Upper lobe of left lung (tissue), 6 donors: ENCODE measurements around the gene HMX1. TPM values are rescaled to one million over a fixed set of nuclear protein-coding genes. Genes with fewer than 3 reads are reported as not detected.

ENCODE experiments used
- ATAC-seq, 2 donors: fragments of 200-7000 bp; cut with Tn5 transposase; one replicate each; pipeline ENCODE4 v1.9.1; 2022; ENCODE audit warnings: mild to moderate bottlenecking in 2 of 2, moderate library complexity in 2 of 2; ENCODE audit not compliant: low FRiP score in 2 of 2
- DNase-seq, 2 donors: peaks; one replicate each; pipeline ENCODE4 v3.0.0-alpha.2; 2019 to 2020
- H3K27ac ChIP-seq, 4 donors: fragments of 200-600 bp; sonication (generic); one replicate each; pipeline ENCODE4 v1.5.1; 2016 to 2019
- H3K27me3 ChIP-seq, 4 donors: fragments of 200-600 bp; sonication (generic); one replicate each; pipeline ENCODE4 v1.5.1; 2017 to 2019
- H3K36me3 ChIP-seq, 4 donors: fragments of 200-600 bp; sonication (generic); one replicate each; pipeline ENCODE4 v1.5.1; 2016 to 2019
- H3K4me1 ChIP-seq, 4 donors: fragments of 200-600 bp; sonication (generic); one replicate each; pipeline ENCODE4 v1.5.1; 2018 to 2019
- H3K4me3 ChIP-seq, 4 donors: fragments of 200-600 bp; sonication (generic); one replicate each; pipeline ENCODE4 v1.5.1; 2017 to 2019; ENCODE audit warnings: mild to moderate bottlenecking in 2 of 4, moderate library complexity in 1 of 4
- H3K9me3 ChIP-seq, 4 donors: fragments of 200-600 bp; sonication (generic); one replicate each; pipeline ENCODE4 v1.5.1; 2018 to 2019
- EP300 ChIP-seq, 4 donors: sonication (generic); formaldehyde crosslinking; IDR thresholded peaks; one replicate each; pipeline ENCODE4 v1.5.1; 2017; ENCODE audit warnings: antibody characterized with exemption in 4 of 4, control low read depth in 2 of 4
- POLR2A ChIP-seq, 4 donors: fragments of 450-650 bp; IDR thresholded peaks; one replicate each; pipeline ENCODE4 v1.5.1; 2016 to 2017; ENCODE audit warnings: antibody characterized with exemption in 4 of 4, mild to moderate bottlenecking in 2 of 4
- POLR2AphosphoS5 ChIP-seq, 2 donors: sonication (generic); formaldehyde crosslinking; IDR thresholded peaks; one replicate each; pipeline ENCODE4 v1.5.1; 2017; ENCODE audit warnings: antibody characterized with exemption in 2 of 2
- WGBS, 2 donors: methylation state at CpG; one replicate each; pipeline ENCODE4 v1.1.5; 2017 to 2018; 5-methylcytosine and 5-hydroxymethylcytosine counted together
- total RNA-seq, 6 donors: library from RNA; depleted of rRNA in 4 of 6; stranded (reverse); fragments of >200 nt in 4 of 6; gene quantifications; one replicate each; pipeline versions ENCODE4 v1.1.0 to v1.2.1, GENCODE V29; 2016 to 2021
- TF ChIP-seq, protein P1 (sequence below), 6 experiments: fragments of 450-650 bp in 4 of 6; fragments of 200-600 bp in 2 of 6; sonication (generic) in 2 of 6; IDR thresholded peaks; one replicate each; pipeline ENCODE4 v1.5.1; 2016 to 2019; ENCODE audit warnings: antibody characterized with exemption in 6 of 6
- donor health status: DM: no; HTN: no; CAD: no; lungs with moderate emphysema.
- donor health status: DM: no; HTN: yes; CAD: no; lungs with severe emphysema.

Gene HMX1
- total RNA-seq, 6 donors from 2014 or later: not detected

DNA sequence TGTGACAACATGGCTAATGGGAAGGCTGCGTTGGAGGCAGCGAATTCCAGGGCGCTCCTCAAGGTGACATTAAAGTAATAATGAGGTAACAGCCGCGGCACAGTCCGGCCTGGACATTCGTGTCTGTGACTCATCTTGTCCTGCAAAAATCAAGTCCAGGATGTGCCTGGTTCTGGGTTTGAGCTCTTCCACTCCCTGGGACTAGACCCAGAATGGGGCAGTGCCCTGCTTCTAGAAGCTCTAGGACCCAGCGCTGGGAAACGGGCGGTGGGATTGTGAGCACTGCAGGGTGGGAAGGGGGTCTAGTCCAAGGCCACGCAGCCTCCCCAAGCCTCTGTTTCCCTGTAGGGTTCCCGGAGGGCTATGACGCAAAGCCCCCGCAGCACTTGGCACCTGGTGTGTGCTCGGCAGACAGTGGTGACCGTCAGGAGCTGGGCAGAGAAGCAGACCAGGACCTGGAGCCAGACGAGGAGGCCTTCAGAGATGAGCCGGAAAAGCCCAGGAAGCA, 34.9 kb downstream of the HMX1 start:
- Histone ChIP-seq H3K9me3 (no peaks in the 10 kb centered on the region), H3K4me3 (no peak overlapping the region), H3K4me1 (no peaks in the 10 kb centered on the region), H3K27me3 (no peaks in the 10 kb centered on the region), H3K36me3 (no peaks in the 10 kb centered on the region), H3K27ac (no peak overlapping the region)
- 83 to 87% methylated on average over 17 to 18 of the region's 18 CpGs for WGBS, 2 donors
- ATAC-seq (no peak), DNase-seq (peak; percentile 5 to 38)
- TF ChIP-seq, protein P1, sequence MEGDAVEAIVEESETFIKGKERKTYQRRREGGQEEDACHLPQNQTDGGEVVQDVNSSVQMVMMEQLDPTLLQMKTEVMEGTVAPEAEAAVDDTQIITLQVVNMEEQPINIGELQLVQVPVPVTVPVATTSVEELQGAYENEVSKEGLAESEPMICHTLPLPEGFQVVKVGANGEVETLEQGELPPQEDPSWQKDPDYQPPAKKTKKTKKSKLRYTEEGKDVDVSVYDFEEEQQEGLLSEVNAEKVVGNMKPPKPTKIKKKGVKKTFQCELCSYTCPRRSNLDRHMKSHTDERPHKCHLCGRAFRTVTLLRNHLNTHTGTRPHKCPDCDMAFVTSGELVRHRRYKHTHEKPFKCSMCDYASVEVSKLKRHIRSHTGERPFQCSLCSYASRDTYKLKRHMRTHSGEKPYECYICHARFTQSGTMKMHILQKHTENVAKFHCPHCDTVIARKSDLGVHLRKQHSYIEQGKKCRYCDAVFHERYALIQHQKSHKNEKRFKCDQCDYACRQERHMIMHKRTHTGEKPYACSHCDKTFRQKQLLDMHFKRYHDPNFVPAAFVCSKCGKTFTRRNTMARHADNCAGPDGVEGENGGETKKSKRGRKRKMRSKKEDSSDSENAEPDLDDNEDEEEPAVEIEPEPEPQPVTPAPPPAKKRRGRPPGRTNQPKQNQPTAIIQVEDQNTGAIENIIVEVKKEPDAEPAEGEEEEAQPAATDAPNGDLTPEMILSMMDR (IDR thresholded peaks at IDR 0.05): no peak
- TF ChIP-seq POLR2A (IDR thresholded peaks at IDR 0.05) (no peak), EP300 (IDR thresholded peaks at IDR 0.05) (no peak), POLR2AphosphoS5 (IDR thresholded peaks at IDR 0.05) (no peak)

DNA sequence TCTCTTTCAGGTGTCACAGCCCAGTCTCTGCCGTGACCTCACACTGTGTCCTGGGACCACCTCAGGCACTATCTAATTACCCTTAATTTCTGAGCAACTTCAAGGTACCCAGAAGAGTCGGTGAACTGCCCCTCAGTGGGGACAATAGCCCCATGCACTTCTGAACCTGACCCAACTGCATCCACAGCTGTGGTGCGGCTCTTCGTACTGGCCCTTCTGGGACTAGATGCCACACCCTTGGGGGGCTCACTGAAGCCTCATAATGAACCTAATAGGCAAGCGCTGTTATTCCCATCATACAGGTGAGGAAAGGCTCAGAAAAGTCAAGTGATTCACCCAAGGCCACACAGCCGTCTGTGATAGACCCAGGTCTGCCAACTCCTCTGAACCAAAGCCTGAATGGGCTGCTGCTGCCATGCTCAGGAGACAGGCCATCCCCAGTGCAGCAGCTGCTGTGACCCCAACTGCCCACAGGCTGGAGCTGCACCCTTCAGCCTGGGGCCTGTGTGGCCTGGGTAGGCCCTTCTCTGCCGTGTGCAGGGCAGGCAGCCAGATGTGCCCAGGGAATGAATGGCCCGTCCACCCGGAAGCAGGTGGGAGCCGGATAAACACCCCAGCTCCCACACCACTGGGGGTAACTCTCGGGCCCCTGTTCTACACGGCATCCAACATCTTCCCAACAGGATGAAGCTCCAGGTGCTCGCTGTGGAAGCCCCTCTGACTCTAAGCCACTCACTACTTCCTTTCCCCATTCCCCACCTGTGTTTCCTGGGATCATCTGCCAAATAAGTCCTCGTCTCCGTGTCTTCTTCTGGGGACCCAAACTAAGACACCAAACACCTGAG, 35.9 kb downstream of the HMX1 start:
- WGBS, 2 donors: 84 to 85% methylated on average over 10 to 15 of the region's 15 CpGs
- DNase-seq: peak; percentile 4 to 42

DNA sequence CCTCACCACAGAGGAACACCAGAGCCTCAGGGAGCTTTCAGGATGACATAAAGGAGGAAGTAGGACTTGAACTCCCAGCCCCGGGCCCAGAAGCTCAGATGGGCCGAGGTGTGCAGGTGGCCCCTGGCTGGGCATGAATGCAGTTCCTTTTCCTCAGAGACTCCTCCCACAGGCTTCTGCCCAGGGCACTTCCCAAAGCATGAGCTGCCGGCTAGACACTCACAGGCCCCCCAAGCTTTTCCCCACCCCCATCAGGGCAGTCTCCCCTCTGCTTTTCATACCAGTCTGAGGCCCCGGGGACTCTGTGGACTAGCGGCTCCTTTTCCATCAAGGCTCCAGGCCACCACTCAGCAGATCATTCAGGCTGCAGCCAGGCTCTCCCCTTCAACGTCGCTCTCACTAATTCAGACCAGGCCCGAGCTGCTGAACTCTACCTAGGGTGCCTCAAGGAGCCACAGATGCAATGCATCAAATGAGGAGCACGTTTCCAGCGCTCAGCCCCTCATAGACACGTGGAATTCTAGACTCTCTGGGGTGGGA, 36.9 kb downstream of the HMX1 start:
- no peak overlapping the region for H3K4me3 ChIP-seq
- no peaks in the 10 kb centered on the region for H3K9me3 ChIP-seq
- TF ChIP-seq POLR2A (IDR thresholded peaks at IDR 0.05) (no peak), POLR2AphosphoS5 (IDR thresholded peaks at IDR 0.05) (no peak), EP300 (IDR thresholded peaks at IDR 0.05) (no peak)
- TF ChIP-seq, protein P1 (IDR thresholded peaks at IDR 0.05): no peak
- ATAC-seq (no peak), DNase-seq (peak in 1 of 2 donors; percentile 15)
- H3K4me1 ChIP-seq: no peaks in the 10 kb centered on the region
- H3K27me3 ChIP-seq: no peaks in the 10 kb centered on the region
- no peaks in the 10 kb centered on the region for H3K36me3 ChIP-seq
- no peak overlapping the region for H3K27ac ChIP-seq
- 54 to 65% methylated on average over 6 to 11 of the region's 11 CpGs for WGBS, 2 donors

More for the DNA sequence above, 35.9 kb downstream of the HMX1 start:
- Histone ChIP-seq H3K27ac (no peak overlapping the region), H3K9me3 (no peaks in the 10 kb centered on the region), H3K36me3 (no peaks in the 10 kb centered on the region), H3K27me3 (no peaks in the 10 kb centered on the region), H3K4me1 (no peaks in the 10 kb centered on the region), H3K4me3 (no peak overlapping the region)
- TF ChIP-seq POLR2A (IDR thresholded peaks at IDR 0.05): no peak
- no peak for TF ChIP-seq EP300 (IDR thresholded peaks at IDR 0.05)
- TF ChIP-seq POLR2AphosphoS5 (IDR thresholded peaks at IDR 0.05): no peak
- TF ChIP-seq, protein P1 (IDR thresholded peaks at IDR 0.05): no peak
- ATAC-seq: no peak

DNA sequence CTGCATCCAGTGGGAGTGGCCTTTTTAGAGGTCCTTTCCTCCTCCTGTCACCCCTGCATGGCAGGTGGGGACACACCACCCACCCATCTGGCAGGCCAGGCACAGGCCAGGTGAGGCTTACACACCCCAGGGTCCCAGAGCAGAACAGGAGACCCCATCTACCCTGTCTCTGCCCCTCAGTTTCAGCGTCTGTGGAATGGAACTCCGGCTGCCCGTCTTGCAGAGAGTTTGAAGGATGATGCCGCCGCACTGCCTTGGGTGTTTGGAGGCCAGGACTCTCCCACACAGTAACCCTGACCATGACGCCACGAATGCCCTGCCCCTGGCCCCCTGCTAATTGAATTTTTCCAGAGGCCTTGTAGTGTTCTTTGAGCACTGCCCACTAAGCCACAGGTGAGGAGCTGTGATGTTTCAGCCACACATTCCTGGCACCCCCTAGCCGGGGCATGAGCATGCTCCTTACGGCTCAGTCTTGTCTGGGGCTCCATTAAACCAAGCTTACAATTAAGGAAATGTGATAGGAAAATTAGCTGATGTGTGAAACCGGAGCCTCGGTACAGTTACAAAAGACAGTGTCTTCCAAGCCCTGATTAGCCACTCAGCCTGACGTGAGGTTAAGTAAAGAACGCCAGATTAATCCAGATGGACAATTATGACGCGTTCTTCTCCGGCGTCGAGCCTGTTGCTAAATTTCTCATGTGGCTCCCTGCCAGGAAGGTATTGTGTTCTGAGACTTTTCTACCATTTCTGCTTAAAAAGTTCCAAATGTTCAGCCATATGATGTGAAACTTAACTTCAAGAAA, 39.3 kb downstream of the HMX1 start:
- Histone ChIP-seq H3K27ac (no peak overlapping the region), H3K9me3 (peaks cover 0 to 4% (median 0%) of the 10 kb centered on the region in 4 donors), H3K27me3 (no peaks in the 10 kb centered on the region), H3K4me3 (no peak overlapping the region), H3K4me1 (no peaks in the 10 kb centered on the region), H3K36me3 (no peaks in the 10 kb centered on the region)
- WGBS, 2 donors: 73 to 81% methylated on average over 18 of the region's 18 CpGs
- TF ChIP-seq EP300 (IDR thresholded peaks at IDR 0.05) (no peak), POLR2AphosphoS5 (IDR thresholded peaks at IDR 0.05) (no peak), POLR2A (IDR thresholded peaks at IDR 0.05) (no peak)
- TF ChIP-seq, protein P1 (IDR thresholded peaks at IDR 0.05): no peak
- DNase-seq (peak in 1 of 2 donors; percentile 10), ATAC-seq (no peak)
